CD4-positive, alpha-beta T cell treated with Interleukin-4 for 4 hours (primary cell): ENCODE measurements around the gene GRIA1.
"Not testable (repeated sequence)": the region's sequence is repeated elsewhere in the genome, so short reads cannot be mapped to it uniquely, and the experiment has no call there.

Experiments
- DNase-seq: peaks from one replicate; pipeline ENCODE4 v3.0.0-alpha.2; 2020

GRIA1 gene

DNA sequence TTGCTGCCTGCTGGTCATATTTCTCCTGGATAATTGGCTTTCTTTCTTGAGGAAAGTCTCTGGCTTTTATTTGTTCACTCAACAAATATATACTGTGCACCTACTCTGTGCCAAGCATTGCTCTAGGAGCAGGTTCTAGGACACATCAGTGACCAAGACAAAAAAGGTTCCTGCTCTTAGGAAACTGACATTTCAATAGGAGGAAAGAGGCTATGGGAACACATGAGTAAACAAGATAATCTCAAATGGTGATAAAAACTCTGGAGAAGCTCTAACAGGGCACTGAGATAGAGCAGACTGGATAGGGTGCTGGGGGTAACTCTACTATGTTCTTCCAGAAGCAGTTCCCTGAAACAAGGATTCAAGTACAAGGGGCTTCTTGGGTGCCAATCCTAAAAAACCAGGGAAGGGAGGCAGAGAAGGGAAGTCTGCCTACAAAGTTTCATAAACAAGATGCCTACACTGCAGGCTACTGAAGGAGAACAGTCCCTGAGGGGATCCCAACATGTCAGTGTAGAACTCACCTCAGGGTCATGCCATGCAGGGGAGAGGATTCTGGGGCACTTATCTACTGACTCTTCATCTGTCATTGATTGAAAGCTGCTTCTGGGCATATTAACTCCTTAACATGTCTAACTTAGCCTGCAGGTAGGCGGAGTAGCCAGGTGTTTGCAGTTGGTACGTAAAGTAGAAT lies 181.3 kb downstream of the GRIA1 start:
- no peak for DNase-seq

DNA sequence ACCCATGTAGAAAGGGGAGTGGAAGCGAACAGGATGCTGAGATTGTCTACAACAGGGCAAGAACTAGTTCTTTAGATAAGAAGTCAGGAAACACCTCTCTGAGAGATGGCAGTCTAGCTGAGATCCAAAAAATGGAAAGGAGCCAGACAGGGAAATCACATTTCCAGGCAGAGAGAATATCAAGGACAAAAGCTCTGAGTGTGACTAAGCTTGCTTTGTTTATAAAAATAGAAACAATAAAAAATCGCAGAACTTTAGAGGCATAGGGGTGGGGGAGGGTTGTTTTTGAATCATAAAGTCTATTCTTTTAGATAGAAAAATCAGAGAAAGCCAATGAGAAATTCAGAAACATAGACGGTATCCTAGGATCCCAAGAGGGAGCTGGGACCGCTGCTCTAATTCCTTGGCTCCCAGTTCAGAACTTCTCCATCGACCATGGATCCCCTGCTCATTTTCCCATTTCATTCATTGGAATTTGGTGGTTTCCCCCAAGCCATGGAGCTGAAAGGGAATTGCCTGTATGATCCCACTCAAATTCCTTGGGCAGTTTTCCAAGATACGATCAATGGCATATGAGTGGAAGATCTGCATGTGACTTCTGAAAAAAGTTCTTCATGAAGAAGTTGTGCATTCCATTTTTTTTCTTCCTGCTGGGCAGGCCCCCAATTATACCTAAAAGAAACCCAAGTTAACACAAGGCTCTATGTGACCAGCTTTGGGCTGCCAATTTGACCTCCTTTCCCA lies 182.0 kb downstream of the GRIA1 start:
- DNase-seq = no peak

DNA sequence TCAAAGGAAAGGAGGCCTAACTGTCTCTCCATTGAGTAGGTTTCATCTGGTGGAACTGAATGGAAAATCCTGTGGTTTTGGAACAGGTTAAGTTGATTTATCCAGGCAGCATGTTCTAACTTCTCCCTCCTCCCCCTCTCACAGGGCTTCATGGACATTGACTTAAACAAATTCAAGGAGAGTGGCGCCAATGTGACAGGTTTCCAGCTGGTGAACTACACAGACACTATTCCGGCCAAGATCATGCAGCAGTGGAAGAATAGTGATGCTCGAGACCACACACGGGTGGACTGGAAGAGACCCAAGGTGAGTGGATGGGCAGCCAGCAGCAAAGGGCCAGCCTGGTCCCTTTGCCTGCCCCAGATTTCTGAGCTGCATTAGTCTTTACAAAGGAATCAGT lies 183.9 kb downstream of the GRIA1 start:
- no peak for DNase-seq

DNA sequence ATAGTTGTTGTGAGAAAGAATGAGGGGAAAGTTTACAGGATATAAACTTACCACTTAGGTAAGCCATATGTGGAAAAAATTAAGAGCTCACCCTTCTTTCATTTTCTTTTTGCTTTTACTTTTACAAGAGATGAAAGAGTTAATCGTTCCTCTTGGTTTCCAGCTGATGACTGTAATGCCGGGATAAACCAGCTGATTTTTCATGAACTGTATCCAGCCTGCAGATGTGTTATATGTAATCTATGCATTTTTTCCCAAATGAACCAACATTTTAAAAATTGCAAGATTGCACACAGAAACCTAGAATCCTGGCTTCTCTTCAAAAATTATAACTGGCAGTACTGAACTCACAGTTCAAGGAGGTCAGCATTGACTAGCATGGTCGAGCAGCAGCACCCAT lies 185.9 kb downstream of the GRIA1 start:
- DNase-seq = no peak

DNA sequence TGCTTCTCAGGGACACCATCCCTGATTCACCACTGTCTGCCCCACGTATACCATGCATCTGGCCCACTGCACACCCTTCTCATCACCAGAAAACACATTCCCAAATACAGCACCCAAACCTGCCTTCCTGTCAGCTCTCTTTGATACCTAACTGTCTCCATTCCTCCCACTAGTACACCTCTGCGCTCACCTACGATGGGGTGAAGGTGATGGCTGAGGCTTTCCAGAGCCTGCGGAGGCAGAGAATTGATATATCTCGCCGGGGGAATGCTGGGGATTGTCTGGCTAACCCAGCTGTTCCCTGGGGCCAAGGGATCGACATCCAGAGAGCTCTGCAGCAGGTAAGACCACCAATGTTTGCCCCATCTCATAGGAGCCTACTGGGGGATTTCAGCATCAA lies 186.4 kb downstream of the GRIA1 start:
- DNase-seq = no peak

DNA sequence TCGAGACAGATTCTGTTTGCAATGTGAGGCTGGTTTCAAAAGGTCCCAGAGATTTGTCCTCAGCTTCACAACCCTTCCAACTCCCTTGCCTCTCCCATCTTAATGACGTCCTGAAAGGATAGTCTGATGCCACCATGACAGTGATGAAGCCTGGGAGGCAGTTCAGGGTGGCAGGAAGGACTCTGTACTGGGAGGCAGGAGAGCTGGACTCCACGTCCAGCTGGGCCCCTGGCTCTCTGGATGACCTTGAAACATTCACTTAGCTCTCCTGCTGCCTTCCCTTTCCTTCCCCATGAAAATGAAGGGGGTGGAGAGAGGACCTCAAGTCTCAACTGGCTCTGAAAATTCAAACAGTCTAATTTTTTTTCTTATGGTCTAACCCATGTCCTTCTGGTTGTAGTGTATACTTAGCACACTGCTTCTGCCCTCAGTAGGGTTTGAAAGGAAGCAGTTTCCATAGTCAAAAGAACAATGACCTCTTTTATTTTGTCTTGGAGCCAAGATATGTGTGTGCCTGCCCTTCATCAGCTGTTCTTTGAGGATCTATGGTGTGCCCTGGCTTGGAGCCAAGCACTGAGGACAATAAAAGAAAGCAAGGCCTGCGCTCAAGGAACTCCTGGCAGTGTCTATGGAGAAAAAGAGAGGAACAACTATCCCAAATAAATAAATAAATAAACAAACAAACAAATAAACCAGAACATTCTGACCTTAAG lies 188.3 kb downstream of the GRIA1 start:
- no peak for DNase-seq

DNA sequence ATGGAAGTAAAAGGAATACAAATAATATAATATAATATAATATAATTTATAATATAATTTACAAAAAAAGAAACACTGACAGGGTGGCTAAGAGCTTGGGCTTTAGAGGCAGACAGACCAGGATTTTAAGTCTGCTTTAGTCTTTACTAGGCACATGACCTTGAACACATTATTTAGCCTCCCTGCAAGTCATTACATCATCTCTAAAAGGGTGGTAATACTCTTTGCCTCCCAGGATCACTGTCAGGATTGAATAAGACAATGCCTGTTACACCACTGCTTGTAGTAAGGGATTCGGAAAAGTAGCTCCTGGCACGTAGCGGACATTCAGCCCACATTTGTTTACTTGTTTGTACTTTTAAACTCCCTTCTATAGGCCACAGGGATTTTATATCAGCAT lies 199.8 kb downstream of the GRIA1 start:
- no peak for DNase-seq

DNA sequence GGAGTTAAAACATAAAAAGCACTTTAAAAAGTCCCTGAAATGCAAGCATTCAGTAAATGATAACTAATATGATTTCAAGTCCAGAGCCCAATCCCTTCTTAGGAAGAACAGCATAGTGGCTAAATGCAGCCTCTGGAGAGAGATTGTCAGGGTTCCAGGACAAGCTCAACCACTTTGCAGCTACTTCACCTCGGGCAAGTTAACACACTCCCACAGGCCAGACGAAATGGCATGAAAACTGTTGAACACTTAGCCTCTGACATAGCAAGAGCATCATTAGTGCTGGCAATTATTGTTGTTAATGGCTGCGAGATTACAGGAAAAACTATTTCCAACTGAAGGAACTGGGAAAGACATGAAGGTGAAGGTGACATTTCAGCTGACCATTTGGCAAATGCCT lies 205.8 kb downstream of the GRIA1 start:
- DNase-seq = no peak

DNA sequence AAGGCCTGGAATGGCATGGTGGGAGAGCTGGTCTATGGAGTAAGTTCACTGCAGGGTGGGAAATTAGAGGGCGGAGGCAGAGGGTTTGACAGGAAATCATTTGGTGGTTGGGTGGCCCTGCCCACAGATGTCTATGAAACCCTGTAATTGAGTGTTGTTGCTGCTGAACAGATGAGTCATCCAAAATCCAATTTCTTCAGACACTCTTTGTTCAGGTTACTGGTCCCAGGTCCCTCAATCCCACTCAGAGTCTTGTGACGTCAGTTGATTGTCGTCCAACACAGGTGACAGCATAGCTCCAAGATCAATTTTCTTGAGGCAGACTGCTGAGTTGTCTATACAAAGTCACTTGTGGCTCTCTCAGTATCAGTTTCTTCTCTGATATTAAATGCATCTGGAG lies 208.6 kb downstream of the GRIA1 start:
- no peak for DNase-seq

DNA sequence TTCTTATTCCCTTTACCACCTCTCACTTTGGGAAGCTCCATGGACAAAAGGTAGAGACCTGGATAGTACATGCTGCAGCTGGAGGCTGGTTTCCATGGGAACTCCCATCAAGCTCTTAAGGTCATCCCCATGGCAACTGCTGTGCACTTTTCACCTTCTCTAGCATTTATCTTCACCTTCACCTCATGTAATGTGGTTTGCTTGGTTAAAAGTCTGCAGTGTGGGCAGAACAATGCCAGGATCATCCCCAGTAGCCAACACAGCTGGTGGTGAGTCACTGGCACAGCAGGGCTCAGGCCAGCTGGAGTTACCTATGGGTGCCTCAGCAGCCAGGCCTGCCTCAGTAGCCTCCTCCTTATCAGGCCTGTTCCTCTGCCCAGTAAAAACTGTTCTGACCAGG lies 210.5 kb downstream of the GRIA1 start:
- DNase-seq = no peak

DNA sequence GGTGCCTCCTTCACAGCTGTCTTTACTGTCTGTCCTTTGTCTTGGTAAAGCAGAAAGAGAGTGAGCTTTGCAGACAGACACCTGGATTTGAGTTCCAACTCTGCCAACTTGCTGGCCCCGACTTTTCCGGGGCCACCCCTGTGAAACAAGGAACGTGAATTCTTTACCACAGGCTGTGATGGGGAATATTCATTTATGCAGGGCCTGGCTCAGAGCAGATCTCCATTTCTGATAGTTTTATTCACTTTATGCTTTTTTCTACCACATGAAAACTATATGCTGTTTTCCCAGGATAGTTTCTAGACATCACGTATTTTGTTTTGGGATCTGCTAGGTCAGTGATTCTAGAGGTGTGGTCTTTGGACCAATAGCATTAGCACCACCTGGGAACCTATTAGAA lies 211.8 kb downstream of the GRIA1 start:
- no peak for DNase-seq

DNA sequence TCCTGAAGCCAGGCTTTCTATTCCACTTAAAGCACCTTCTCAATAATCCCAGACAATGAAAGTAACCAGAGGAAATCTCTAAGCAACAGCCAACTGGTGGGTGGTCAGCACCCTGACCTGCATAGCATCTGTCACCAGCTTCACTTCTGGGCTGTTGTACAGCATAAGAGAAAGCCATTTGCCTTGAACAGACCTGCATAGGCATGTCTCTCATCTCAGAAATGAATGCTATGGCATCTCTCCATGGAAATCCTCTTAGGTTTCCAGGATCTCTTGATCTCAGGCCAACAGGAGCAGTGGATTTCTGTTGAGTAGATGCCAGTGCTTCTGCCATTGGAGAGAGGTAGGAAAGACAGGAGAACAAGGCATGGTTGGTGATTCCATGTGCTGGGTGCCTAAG lies 213.6 kb downstream of the GRIA1 start:
- DNase-seq = no peak

DNA sequence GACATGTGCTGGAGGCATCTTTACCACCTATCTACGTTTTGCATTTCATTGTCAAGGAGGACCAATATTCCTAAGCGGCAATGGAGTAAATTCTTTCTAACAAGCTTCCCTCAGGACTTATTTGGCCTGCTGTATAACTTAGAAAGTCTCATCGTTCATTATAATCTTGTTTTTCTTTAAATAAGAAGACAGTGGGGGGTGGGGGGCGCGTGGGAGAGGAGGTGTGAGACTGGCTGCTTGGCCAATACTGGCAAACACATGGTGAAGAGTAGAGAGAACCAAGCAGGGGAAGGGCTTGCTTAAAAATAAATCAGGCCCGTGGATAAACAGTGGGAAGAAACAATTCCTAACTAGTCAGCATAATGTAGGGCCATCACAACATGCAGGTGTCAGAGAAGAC lies 217.2 kb downstream of the GRIA1 start:
- DNase-seq = no peak

DNA sequence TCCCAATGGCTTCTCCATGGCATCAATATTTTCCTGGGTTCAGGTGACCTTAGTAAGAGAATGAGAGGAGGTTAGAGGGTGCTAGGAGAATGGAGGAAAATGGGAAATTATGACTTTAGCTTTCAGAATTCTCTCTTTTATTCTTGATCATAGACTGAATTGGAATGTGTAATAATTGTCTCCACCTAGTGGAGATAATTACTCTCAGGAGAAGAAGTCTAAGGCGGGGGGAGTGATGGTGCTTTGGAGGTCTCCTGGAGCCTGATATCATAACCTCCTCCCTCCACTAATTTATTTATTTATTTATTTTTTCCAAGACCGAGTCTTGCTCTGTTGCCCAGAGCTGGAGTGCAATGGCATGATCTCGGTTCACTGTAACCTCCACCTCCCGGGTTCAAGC lies 221.3 kb downstream of the GRIA1 start:
- no peak for DNase-seq

DNA sequence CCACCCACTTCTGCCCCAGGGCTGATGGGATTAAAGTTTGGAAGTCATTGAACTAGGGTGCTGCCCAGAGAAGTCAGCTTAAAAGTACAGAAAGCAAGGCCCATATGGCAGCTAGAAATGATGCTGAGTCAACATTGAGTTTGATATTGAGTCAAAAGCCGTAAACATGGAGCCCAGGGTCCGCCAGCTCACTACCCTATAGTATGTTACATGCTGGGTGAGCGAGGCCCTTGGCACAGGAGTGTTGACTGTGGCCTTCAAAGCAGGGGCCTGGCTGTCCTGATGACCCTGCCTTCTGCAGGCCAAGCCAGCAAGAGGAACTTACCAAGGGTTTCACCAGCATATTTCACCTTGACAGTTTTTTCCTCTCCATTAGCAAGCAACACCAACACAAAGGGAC lies 222.5 kb downstream of the GRIA1 start:
- no peak for DNase-seq

DNA sequence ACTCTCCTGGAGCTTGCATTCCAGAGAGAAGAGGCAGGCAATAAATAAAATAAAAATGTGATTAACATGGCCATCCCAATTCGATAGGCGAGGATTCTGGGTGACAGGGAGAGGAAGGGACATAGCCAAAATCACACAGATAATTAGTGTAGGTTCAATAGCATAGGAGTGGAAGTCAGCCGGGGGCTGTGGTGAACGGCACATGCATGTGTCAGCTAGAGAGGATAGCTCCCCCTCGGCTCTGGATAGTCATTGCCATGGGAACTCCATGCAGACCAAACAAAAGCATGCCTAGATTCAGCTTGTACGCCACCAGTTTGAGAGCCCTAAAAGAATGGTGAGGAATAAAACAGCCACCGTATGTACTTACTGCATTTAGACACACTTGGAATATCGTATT lies 223.5 kb downstream of the GRIA1 start:
- no peak for DNase-seq

DNA sequence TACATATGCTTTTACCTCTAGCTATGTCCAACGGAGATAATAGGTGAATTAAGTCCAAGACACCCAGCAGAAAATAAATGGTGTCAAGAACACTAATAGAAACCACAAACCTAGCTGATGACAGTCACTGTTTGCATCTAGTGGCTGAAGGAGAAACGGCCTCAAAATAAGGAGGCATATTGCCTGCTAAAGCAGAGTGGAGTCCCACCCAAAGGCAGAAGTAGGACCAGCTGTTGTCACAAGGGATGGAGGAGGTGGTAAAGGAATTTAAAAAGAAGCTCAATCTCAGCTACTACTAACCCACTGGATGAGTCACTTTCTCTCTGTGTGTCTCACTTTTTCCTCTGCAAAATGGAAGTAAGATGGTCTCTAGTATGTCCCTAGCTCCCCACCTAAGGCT lies 224.3 kb downstream of the GRIA1 start:
- DNase-seq = no peak

DNA sequence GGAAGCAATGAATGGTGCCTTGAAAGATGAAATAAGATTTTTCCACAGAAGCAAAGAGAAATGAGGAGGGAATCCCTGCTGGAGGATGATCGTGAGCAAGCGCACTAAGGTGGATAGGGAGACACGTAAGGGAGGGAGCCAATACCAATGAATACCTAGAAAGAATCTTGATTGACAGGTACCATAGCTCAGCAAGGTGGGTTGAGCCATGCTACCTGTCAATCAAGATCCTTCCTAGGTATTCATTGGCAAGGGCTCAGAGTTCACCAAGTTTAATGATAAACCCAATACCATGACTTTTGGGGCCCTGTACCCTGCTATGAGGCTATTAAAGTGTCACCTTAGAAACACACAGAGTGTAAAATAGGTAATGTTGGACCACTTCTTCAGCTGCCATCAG lies 226.8 kb downstream of the GRIA1 start:
- DNase-seq = no peak

DNA sequence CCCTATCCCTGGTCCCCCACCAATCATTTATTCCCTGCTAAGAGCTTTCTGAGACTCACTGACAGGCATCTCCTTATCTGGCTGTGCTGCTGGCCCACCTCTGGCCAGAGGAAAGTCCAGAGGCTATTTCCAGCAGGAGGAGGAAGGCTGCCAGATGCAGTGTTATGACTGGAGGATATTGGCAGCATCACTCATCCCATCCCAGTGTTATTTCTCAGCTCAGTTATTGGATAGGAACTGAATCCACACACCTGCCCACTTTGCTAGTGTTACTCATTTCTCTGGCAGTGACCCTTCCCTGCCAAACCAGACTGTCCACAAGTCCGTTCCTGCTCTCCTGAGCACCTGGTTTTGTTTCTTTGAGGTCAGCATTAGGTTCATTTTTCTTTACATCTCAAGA lies 228.2 kb downstream of the GRIA1 start:
- DNase-seq = no peak

DNA sequence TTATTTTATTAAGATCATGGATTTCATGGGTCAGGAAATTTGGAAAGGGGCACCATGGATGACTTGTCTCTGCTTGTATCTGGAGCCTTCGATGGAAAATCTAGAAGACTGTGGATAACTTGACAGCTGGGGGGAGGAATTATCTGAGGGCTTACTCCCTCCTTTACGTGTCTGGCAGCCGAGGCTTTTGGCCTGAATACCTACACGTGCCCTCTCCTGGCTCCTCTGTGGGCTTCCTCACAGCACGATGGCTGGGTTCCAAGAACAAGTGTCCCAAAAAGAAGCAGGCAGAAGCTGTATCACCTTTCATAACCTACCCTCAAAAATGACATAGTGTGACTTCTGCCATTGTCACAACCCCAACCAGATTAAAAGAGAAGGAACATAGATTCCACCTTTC lies 228.9 kb downstream of the GRIA1 start:
- no peak for DNase-seq

DNA sequence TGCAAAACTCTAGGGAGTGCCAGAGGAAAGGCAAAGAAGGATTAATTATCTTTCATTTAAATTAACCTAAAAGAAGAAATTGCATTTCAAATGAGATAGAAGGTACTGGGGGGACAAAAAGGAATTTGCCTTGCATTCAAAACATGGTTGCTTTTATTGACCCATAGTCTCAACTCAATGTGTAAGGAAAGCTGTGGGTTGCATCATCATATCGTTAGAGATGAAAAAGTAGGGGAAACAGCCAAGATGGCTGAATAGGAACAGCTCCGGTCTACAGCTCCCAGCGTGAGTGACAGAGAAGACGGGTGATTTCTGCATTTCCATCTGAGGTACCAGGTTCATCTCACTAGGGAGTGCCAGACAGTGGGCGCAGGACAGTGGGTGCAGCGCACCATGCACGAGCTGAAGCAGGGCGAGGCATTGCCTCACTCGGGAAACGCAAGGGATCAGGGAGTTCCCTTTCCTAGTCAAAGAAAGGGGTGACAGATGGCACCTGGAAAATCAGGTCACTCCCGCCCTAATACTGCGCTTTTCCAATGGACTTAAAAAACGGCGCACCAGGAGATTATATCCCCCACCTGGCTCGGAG lies 232.6 kb downstream of the GRIA1 start:
- not testable (repeated sequence) for DNase-seq

DNA sequence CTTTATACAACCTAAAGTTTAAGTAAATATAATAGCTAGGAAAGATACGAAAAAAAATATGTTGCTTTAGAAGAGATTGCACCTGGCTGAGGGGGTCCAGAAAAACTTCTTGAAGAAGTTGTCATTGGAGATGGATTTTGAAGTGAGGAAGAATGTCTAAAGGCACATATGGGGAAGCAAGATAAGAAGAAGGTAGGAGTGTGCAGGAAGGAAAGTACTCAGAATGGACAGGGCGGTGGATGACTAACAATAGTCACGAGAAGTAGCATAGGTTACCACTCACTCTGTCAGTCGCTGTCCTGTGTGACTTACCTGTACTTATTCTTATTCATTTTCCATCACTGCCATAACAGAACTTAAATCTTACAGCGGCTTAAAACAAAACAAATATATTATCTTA lies 251.6 kb downstream of the GRIA1 start:
- DNase-seq = no peak

DNA sequence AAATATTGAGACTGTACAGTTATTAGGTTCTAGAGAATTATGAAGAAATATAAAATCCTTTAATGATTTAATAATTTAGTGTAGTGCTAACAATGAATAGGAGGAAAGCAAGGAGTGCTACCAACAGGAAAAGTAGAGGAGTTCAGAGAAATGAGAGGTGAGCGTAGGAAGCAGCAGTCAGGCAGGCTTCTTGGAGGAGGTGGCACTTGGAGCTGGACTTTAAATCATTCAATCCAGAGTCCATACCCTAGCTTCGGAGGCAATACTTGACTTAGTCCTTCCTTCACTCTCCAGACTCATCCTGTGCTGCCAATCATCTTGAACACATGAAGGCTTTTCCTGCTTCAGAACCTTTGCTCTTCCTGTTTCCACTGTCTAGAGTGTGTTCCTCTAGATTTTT lies 254.3 kb downstream of the GRIA1 start:
- no peak for DNase-seq
